ENCODE data around the gene TOM1L2. TPM values are rescaled to one million over a fixed set of nuclear protein-coding genes. Genes with fewer than 3 reads are reported as not detected.
A peak's percentile ranks its signal among the peaks of the same experiment; 100 is the strongest.

TOM1L2 gene
- total and polyA plus RNA-seq, 5 donors, result 176 to 248 (median 213) TPM

- Histone ChIP-seq H3K27ac (ENCODE audit: low read length) (no peak overlapping the region), H3K9me3 (ENCODE audit: control insufficient read depth, low read length) (no peaks in the 10 kb centered on the region), H3K4me3 (ENCODE audit: low read length) (no peak overlapping the region), H3K4me1 (ENCODE audit: control insufficient read depth, insufficient read depth, low read length) (peaks cover 3% of the 10 kb centered on the region), H3K27me3 (ENCODE audit: control insufficient read depth, insufficient read depth) (no peaks in the 10 kb centered on the region)
- no peak for ATAC-seq
- DNase-seq, result no peak
- 81% methylated on average over 4 of the region's 4 CpGs for WGBS
- intact Hi-C loops (cut with DNase I), result loop anchor here in 3 of 4 donors (5.0 kb wide), 2 partner anchors 45 to 175 kb away; partner anchors contain the start of gene RAI1 (in 1 of the 3)
Measured at GRCh38 chr17:17857496-17857895, 114.7 kb downstream of the TOM1L2 start.

GRCh38 chr17:17856386-17856785 lies 115.8 kb downstream of the TOM1L2 start:
- DNase-seq (peak in 1 of 3 donors; percentile 26), ATAC-seq (no peak)
- 86% methylated on average over 2 of the region's 2 CpGs for WGBS
- Histone ChIP-seq H3K4me1 (ENCODE audit: control insufficient read depth, insufficient read depth, low read length) (peaks cover 3% of the 10 kb centered on the region), H3K27ac (ENCODE audit: low read length) (no peak overlapping the region), H3K4me3 (ENCODE audit: low read length) (no peak overlapping the region), H3K27me3 (ENCODE audit: control insufficient read depth, insufficient read depth) (no peaks in the 10 kb centered on the region), H3K9me3 (ENCODE audit: control insufficient read depth, low read length) (no peaks in the 10 kb centered on the region)
- intact Hi-C loops (cut with DNase I), result loop anchor here in 3 of 4 donors (5.0 kb wide), 2 partner anchors 44 to 174 kb away; partner anchors contain the start of gene RAI1 (in 1 of the 3)

GRCh38 chr17:17855976-17856375 lies 116.2 kb downstream of the TOM1L2 start:
- H3K27ac ChIP-seq (ENCODE audit: low read length), result no peak overlapping the region
- intact Hi-C loops (cut with DNase I), result loop anchor here in 3 of 4 donors (5.0 kb wide), 2 partner anchors 44 to 174 kb away; partner anchors contain the start of gene RAI1 (in 1 of the 3)
- no peak for ATAC-seq
- H3K4me3 ChIP-seq (ENCODE audit: low read length), result no peak overlapping the region
- no peaks in the 10 kb centered on the region for H3K9me3 ChIP-seq (ENCODE audit: control insufficient read depth, low read length)
- 50% methylated on average over 3 of the region's 3 CpGs for WGBS
- H3K4me1 ChIP-seq (ENCODE audit: control insufficient read depth, insufficient read depth, low read length), result peaks cover 3% of the 10 kb centered on the region
- no peaks in the 10 kb centered on the region for H3K27me3 ChIP-seq (ENCODE audit: control insufficient read depth, insufficient read depth)
- DNase-seq, result peak in 2 of 3 donors; percentile 54 to 58

GRCh38 chr17:17853811-17854447 lies 118.3 kb downstream of the TOM1L2 start:
- peak in 1 of 3 donors; percentile 28 for DNase-seq
- Histone ChIP-seq H3K27ac (ENCODE audit: low read length) (peak overlapping the region; percentile 15), H3K4me1 (ENCODE audit: control insufficient read depth, insufficient read depth, low read length) (peaks cover 15% of the 10 kb centered on the region), H3K9me3 (ENCODE audit: control insufficient read depth, low read length) (no peaks in the 10 kb centered on the region), H3K27me3 (ENCODE audit: control insufficient read depth, insufficient read depth) (no peaks in the 10 kb centered on the region), H3K4me3 (ENCODE audit: low read length) (no peak overlapping the region)
- intact Hi-C loops (cut with DNase I), result no loop called here
- 94% methylated on average over 8 of the region's 8 CpGs for WGBS
- no peak for ATAC-seq

GRCh38 chr17:17852930-17853329 lies 119.3 kb downstream of the TOM1L2 start:
- Histone ChIP-seq H3K4me3 (ENCODE audit: low read length) (no peak overlapping the region), H3K27me3 (ENCODE audit: control insufficient read depth, insufficient read depth) (no peaks in the 10 kb centered on the region), H3K9me3 (ENCODE audit: control insufficient read depth, low read length) (no peaks in the 10 kb centered on the region), H3K4me1 (ENCODE audit: control insufficient read depth, insufficient read depth, low read length) (peaks cover 19% of the 10 kb centered on the region), H3K27ac (ENCODE audit: low read length) (no peak overlapping the region)
- DNase-seq (peak in 1 of 3 donors; percentile 7), ATAC-seq (no peak)
- 73% methylated on average over 3 of the region's 3 CpGs for WGBS
- intact Hi-C loops (cut with DNase I), result no loop called here

- 69% methylated on average over 21 of the region's 21 CpGs for WGBS
- DNase-seq (peak in 1 of 3 donors; percentile 52), ATAC-seq (no peak)
- intact Hi-C loops (cut with DNase I), result no loop called here
- Histone ChIP-seq H3K9me3 (ENCODE audit: control insufficient read depth, low read length) (no peaks in the 10 kb centered on the region), H3K4me1 (ENCODE audit: control insufficient read depth, insufficient read depth, low read length) (peaks cover 19% of the 10 kb centered on the region), H3K27ac (ENCODE audit: low read length) (peak overlapping the region; percentile 21), H3K27me3 (ENCODE audit: control insufficient read depth, insufficient read depth) (no peaks in the 10 kb centered on the region), H3K4me3 (ENCODE audit: low read length) (no peak overlapping the region)
Measured at GRCh38 chr17:17851103-17852002, 120.8 kb downstream of the TOM1L2 start.

GRCh38 chr17:17849845-17850373 lies 122.3 kb downstream of the TOM1L2 start:
- Histone ChIP-seq H3K9me3 (ENCODE audit: control insufficient read depth, low read length) (no peaks in the 10 kb centered on the region), H3K4me3 (ENCODE audit: low read length) (no peak overlapping the region), H3K4me1 (ENCODE audit: control insufficient read depth, insufficient read depth, low read length) (peaks cover 17% of the 10 kb centered on the region), H3K27me3 (ENCODE audit: control insufficient read depth, insufficient read depth) (no peaks in the 10 kb centered on the region), H3K27ac (ENCODE audit: low read length) (peak overlapping the region; percentile 91)
- peak; percentile 56 to 83 (median 79) for DNase-seq
- ATAC-seq, result peak; percentile 59 to 61
- intact Hi-C loops (cut with DNase I), result loop anchor here in 1 of 4 donors (10.0 kb wide), 1 partner anchor 165 kb away; the partner anchor contains the start of gene RAI1
- 24% methylated on average over 2 of the region's 2 CpGs for WGBS

- intact Hi-C loops (cut with DNase I), result loop anchor here in 1 of 4 donors (10.0 kb wide), 1 partner anchor 164 kb away; the partner anchor contains the start of gene RAI1
- Histone ChIP-seq H3K9me3 (ENCODE audit: control insufficient read depth, low read length) (no peaks in the 10 kb centered on the region), H3K4me3 (ENCODE audit: low read length) (no peak overlapping the region), H3K27ac (ENCODE audit: low read length) (peak overlapping the region; percentile 91), H3K4me1 (ENCODE audit: control insufficient read depth, insufficient read depth, low read length) (peaks cover 17% of the 10 kb centered on the region), H3K27me3 (ENCODE audit: control insufficient read depth, insufficient read depth) (no peaks in the 10 kb centered on the region)
- peak; percentile 77 to 82 for ATAC-seq
- WGBS, result 33% methylated on average over 5 of the region's 5 CpGs
- peak; percentile 84 to 92 (median 88) for DNase-seq
Measured at GRCh38 chr17:17849147-17849820, 122.9 kb downstream of the TOM1L2 start.

GRCh38 chr17:17848311-17849082 lies 123.7 kb downstream of the TOM1L2 start:
- Histone ChIP-seq H3K9me3 (ENCODE audit: control insufficient read depth, low read length) (no peaks in the 10 kb centered on the region), H3K4me3 (ENCODE audit: low read length) (no peak overlapping the region), H3K4me1 (ENCODE audit: control insufficient read depth, insufficient read depth, low read length) (peaks cover 17% of the 10 kb centered on the region), H3K27me3 (ENCODE audit: control insufficient read depth, insufficient read depth) (no peaks in the 10 kb centered on the region), H3K27ac (ENCODE audit: low read length) (peak overlapping the region; percentile 62)
- intact Hi-C loops (cut with DNase I), result loop anchor here in 1 of 4 donors (10.0 kb wide), 1 partner anchor 164 kb away; the partner anchor contains the start of gene RAI1
- WGBS, result 80% methylated on average over 10 of the region's 10 CpGs
- DNase-seq (peak in 2 of 3 donors; percentile 51 to 65), ATAC-seq (peak in 1 of 2 donors; percentile 7)
